NT2/D1 (cell line): ENCODE results near the gene PDLIM7.

Experiments
- DNase-seq: peaks from one replicate; pipeline ENCODE4 v3.0.0-alpha.2; 2011; ENCODE audit warnings: low read depth, low spot score
- H3K27me3 ChIP-seq: 2 replicates; pipeline ENCODE4 v1.6.0; 2011; ENCODE audit warnings: mild to moderate bottlenecking; ENCODE audit not compliant: insufficient read length, insufficient read depth
- H3K36me3 ChIP-seq: 2 replicates; pipeline ENCODE4 v1.6.1; 2011; ENCODE audit warnings: mild to moderate bottlenecking, low read length, mixed read lengths; ENCODE audit not compliant: insufficient read depth, insufficient read length
- H3K4me1 ChIP-seq: 2 replicates; pipeline ENCODE4 v1.5.1; 2011; ENCODE audit not compliant: insufficient read depth, insufficient read length
- H3K4me3 ChIP-seq: 2 replicates; pipeline ENCODE4 v1.5.1; 2011; ENCODE audit warnings: low read depth; ENCODE audit not compliant: insufficient read length
- H3K9ac ChIP-seq: 2 replicates; pipeline ENCODE4 v1.6.0; 2011; ENCODE audit warnings: low read depth; ENCODE audit not compliant: insufficient read length
- H3K9me3 ChIP-seq: 2 replicates; pipeline ENCODE4 v1.5.1; 2011; ENCODE audit warnings: mild to moderate bottlenecking, low read length; ENCODE audit not compliant: insufficient read depth
- SUZ12 ChIP-seq: IDR thresholded peaks from 2 replicates; pipeline ENCODE4 v1.6.1; 2011; ENCODE audit not compliant: insufficient read length, insufficient read depth; ENCODE audit errors: extremely low read depth
- YY1 ChIP-seq: IDR thresholded peaks from 2 replicates; pipeline ENCODE4 v1.6.1; 2011; ENCODE audit not compliant: insufficient read length, insufficient read depth
- ZNF274 ChIP-seq: IDR thresholded peaks from 2 replicates; pipeline ENCODE4 v1.6.1; 2011; ENCODE audit warnings: mild to moderate bottlenecking, low read depth, low read length

The PDLIM7 gene

DNA sequence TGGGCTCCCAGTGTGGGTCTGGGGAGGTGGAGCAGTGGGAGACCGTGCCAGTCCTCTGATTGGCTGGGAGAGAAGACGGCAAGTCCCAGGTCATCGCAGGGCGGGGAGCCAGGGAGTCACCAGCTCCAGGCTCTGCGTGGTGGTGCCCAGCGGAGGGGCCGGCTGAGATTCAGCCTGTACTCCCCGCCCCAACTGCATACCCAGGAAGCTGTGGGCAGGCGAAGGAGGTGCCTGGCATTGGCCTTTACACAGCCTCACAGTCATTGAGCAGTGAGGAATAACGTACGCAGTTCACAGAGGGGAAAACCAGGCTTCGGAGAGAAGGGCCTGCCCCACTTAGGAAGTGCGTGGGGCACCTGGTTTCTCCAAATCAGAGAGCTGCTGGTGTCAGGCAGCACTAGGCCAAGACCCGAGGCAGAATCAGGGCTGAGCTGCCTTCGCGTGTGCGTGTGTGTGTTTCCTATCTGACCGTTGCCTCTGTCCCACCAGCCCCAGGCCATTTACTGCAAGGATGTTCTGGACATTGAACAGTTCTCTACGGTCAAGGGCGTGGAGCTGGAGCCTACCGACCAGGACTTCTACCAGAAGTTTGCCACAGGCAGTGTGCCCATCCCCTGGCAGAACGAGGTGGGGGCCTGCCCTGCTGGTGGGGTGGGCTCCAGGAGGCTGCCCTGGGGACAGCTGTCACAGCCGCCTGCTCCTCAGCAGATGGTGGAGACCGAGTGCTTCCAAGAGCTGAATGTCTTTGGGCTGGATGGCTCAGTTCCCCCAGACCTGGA is 57.0 kb downstream of the PDLIM7 start:
- no peak overlapping the region for H3K4me3 ChIP-seq
- no peak for DNase-seq
- peaks cover 75% of the 10 kb centered on the region for H3K36me3 ChIP-seq
- TF ChIP-seq YY1 (no peak), SUZ12 (no peak), ZNF274 (no peak)
- H3K4me1 ChIP-seq = peaks cover 19% of the 10 kb centered on the region
- H3K9me3 ChIP-seq = no peaks in the 10 kb centered on the region
- H3K9ac ChIP-seq = no peak overlapping the region
- H3K27me3 ChIP-seq = no peaks in the 10 kb centered on the region

DNA sequence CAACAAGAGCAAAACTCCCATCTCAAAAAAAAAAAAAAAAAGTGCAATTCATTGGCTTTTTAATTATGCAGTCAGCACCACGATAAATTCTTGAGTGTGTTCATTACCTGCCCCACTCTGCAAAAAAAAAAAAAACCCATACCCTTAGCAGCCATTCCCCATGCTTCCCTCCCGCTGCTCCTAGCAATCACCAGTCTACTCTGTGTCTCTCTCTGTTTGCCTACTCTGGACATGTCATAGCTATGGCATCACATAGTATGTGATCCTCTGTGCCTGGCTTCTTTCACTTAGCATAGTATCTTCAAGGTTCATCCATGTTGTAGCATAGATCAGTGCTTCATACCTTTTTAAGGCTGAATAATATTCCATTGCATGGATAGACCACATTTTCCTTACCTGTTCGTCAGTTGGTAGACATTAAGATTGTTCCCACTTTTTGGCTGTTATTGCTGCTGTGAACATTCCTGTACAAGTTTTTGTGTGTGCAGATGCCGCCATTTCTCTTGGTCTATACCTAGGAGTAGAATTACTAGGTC is 57.8 kb downstream of the PDLIM7 start:
- Histone ChIP-seq H3K4me3 (no peak overlapping the region), H3K36me3 (peaks cover 83% of the 10 kb centered on the region), H3K4me1 (peaks cover 19% of the 10 kb centered on the region), H3K27me3 (no peaks in the 10 kb centered on the region), H3K9me3 (no peaks in the 10 kb centered on the region), H3K9ac (no peak overlapping the region)
- TF ChIP-seq ZNF274 = no peak
- no peak for TF ChIP-seq SUZ12
- no peak for TF ChIP-seq YY1
- no peak for DNase-seq

DNA sequence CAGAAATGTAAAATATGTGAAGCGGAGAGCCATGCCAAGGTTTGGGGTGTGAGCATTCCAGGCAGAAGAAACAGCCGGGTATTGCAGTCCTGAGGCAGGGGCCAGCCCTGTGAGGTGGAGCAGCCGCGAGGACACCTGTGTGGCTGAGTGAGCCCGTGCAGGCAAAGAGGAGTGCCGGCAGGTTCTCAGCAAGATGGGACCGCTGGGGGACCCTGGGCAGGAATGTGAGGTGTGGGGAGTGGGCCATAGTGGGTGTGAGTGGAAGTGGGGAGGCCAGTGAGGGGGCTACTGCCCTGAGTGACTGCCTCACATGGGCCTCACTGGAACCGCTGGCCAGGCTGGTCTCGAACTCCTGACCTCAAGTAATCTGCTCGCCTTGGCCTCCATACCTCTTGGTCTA is 58.9 kb downstream of the PDLIM7 start:
- Histone ChIP-seq H3K9me3 (no peaks in the 10 kb centered on the region), H3K9ac (no peak overlapping the region), H3K4me1 (peaks cover 15% of the 10 kb centered on the region), H3K27me3 (no peaks in the 10 kb centered on the region), H3K36me3 (peaks cover 84% of the 10 kb centered on the region), H3K4me3 (no peak overlapping the region)
- DNase-seq = no peak
- TF ChIP-seq ZNF274 (no peak), SUZ12 (no peak), YY1 (no peak)

DNA sequence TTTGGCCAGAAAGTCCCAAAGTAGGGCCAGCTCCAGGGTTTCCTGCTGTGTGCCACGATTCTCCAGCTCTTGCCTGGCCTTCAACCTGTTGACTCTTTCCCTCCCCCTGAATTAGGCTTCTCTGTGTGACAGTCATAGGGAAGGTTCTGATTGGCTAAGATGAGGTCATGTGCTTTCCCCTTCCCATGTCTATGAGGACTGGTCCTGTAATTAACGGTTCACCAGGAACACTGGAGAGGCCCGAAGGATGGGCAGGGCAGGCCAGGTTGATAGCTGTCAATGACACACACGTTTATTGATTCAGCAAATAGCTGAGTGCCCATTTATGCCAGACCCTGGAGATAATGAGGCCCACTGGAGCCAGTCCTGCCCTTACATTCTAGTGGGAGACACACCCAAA is 59.8 kb downstream of the PDLIM7 start:
- Histone ChIP-seq H3K9ac (no peak overlapping the region), H3K4me1 (peaks cover 15% of the 10 kb centered on the region), H3K27me3 (no peaks in the 10 kb centered on the region), H3K9me3 (no peaks in the 10 kb centered on the region), H3K36me3 (peaks cover 85% of the 10 kb centered on the region), H3K4me3 (no peak overlapping the region)
- TF ChIP-seq SUZ12 = no peak
- no peak for TF ChIP-seq ZNF274
- no peak for TF ChIP-seq YY1
- DNase-seq = no peak

DNA sequence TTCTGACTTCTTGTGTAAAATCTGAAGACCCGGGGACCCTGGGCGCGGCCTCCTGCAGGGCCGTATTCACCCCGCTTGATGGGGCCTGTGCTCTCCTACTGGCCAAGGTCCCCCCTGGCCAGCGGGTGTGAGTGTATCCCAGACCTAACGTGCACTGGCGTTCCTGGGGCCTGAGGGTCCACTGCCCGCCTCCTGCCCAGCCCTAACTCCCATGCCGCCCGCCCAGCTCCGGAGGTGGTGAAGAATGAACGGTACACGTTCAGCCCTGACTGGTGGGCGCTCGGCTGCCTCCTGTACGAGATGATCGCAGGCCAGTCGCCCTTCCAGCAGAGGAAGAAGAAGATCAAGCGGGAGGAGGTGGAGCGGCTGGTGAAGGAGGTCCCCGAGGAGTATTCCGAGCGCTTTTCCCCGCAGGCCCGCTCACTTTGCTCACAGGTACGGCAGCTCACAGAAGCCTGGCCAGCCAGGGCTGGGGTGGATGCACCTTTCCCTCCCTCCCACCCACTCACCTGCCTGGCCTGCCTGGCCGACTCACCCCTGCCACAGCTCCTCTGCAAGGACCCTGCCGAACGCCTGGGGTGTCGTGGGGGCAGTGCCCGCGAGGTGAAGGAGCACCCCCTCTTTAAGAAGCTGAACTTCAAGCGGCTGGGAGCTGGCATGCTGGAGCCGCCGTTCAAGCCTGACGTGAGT is 61.4 kb downstream of the PDLIM7 start:
- Histone ChIP-seq H3K4me1 (peaks cover 7% of the 10 kb centered on the region), H3K27me3 (no peaks in the 10 kb centered on the region), H3K9me3 (no peaks in the 10 kb centered on the region), H3K9ac (no peak overlapping the region), H3K36me3 (peaks cover 85% of the 10 kb centered on the region), H3K4me3 (no peak overlapping the region)
- TF ChIP-seq YY1 (no peak), ZNF274 (no peak), SUZ12 (no peak)
- DNase-seq = no peak

DNA sequence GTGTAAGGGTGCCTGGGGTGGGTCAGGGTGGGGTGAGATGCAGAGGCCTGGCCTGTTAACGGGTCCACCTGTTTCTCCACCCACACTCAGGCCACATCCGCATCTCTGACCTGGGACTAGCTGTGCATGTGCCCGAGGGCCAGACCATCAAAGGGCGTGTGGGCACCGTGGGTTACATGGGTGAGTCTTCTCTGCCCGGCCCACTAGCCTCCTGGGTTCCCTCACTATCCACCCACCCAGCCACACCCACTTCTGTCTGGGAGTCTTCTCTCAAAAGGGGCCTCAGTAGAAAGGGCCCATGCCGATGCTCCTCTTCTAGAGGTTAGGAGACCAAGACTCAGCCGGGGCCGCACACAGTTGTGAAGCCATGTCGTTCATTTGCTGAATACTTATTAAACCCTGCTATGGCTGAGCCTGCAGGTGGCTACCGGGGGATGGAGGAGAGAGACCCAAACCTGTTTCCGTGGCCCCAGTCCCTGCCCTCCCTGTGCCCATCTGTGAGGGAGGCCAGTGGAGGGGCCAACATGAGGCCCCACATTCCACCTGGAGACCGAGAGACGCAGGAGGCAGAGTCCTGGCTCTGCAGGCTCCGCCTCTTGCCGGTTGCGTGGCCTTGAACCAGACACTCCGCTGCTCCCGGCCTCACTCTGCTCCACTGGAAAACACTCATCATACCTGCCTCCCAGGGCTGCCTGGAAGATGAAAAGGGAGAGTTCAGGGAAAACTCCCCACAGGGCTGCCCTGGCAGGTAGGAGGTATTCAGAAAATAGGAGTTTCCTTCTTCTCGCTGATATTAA is 62.3 kb downstream of the PDLIM7 start:
- Histone ChIP-seq H3K4me1 (peaks cover 2% of the 10 kb centered on the region), H3K9me3 (no peaks in the 10 kb centered on the region), H3K4me3 (no peak overlapping the region), H3K27me3 (no peaks in the 10 kb centered on the region), H3K9ac (no peak overlapping the region), H3K36me3 (peaks cover 85% of the 10 kb centered on the region)
- no peak for TF ChIP-seq YY1
- no peak for TF ChIP-seq SUZ12
- no peak for TF ChIP-seq ZNF274
- no peak for DNase-seq

DNA sequence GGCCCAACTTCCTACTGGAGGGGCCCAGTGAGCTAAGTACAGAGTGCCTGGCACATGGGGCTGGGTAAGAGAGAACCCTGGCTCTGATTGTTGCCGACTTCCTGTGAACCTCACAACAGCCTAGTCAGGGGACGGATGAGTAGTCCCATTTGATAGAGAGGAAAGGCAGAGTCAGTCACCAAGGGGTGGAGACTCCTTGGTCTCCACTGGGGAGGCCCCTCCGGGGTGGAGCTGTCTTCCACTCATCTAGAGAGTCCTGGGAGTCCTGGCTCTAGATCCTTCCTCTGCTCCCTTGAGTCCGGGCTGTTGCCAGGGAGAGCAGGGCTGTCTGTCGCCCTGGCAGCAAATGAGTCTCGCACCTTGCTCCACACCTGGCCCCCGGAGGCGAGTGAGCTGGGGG is 63.0 kb downstream of the PDLIM7 start:
- no peaks in the 10 kb centered on the region for H3K9me3 ChIP-seq
- DNase-seq = no peak
- peaks cover 4% of the 10 kb centered on the region for H3K4me1 ChIP-seq
- H3K4me3 ChIP-seq = no peak overlapping the region
- TF ChIP-seq ZNF274 (no peak), YY1 (no peak), SUZ12 (no peak)
- H3K9ac ChIP-seq = no peak overlapping the region
- H3K27me3 ChIP-seq = no peaks in the 10 kb centered on the region
- peaks cover 88% of the 10 kb centered on the region for H3K36me3 ChIP-seq
